HEK293T (cell line): ENCODE data around the gene CTNNA3.

Experiments
- FOXA1 ChIP-seq: fragments of 450-650 bp; IDR thresholded peaks from 2 replicates; pipeline ENCODE4 v1.6.1; 2016; ENCODE audit warnings: mild to moderate bottlenecking
- FOXM1 ChIP-seq: fragments of 450-650 bp; IDR thresholded peaks from 2 replicates; pipeline ENCODE4 v1.6.1; 2017; ENCODE audit warnings: mild to moderate bottlenecking, borderline replicate concordance
- LEF1 ChIP-seq: fragments of 450-650 bp; IDR thresholded peaks from 2 replicates; pipeline ENCODE4 v1.6.1; 2017; ENCODE audit warnings: mild to moderate bottlenecking, borderline replicate concordance
- SP1 ChIP-seq: fragments of 450-650 bp; IDR thresholded peaks from 2 replicates; pipeline ENCODE4 v1.6.1; 2017

DNA sequence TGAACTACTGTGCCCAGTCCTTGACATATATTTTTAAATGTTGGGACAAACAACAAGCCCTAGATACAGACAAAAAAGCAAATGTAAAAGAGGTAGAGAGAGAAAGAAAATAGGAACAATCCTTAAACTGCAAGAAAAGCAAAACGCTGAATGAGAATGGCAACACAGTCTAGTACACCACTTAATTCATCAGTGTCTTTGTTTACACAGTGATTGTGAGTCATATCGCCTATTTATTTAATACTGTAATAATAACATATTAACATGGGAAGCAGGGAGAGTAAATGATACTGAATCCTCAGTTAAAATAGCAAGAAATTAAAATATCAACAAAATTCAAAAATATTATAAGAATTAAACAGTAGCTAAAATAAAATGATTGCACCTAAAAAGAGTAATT, 780.0 kb downstream of the CTNNA3 start:
- TF ChIP-seq FOXM1 (no peak), LEF1 (no peak), SP1 (no peak), FOXA1 (no peak)
